HG03469 (cell line): ENCODE data around the gene TYMP.
"Not testable (repeated sequence)": the region's sequence is repeated elsewhere in the genome, so short reads cannot be mapped to it uniquely, and the experiment has no call there.

ENCODE experiments used
- ATAC-seq: cut with Tn5 transposase; IDR thresholded peaks from one replicate; pipeline ENCODE4 v1.9.1; 2021; ENCODE audit warnings: mild to moderate bottlenecking, moderate library complexity, moderate number of reproducible peaks; ENCODE audit not compliant: unreplicated experiment

Gene TYMP

GRCh38 chr22:50525104-50525857 lies 4.5 kb downstream of the TYMP start, which contains the start of gene SCO2:
TSS of gene SCO2 (minus strand) at chr22:50525598. CDS start at chr22:50524411, 1,187 bp downstream.
- peak; percentile 30 for ATAC-seq

GRCh38 chr22:50524676-50525103 lies 5.1 kb downstream of the TYMP start:
- no peak for ATAC-seq

GRCh38 chr22:50523806-50524675 lies 5.8 kb downstream of the TYMP start:
- no peak for ATAC-seq

- ATAC-seq = no peak
These were observed 6.4 kb downstream of the TYMP start for GRCh38 chr22:50523458-50523805.

GRCh38 chr22:50522806-50523438 lies 6.9 kb downstream of the TYMP start:
- no peak for ATAC-seq

GRCh38 chr22:50522208-50522805 lies 7.5 kb downstream of the TYMP start:
- no peak for ATAC-seq

- ATAC-seq = no peak
These were observed 8.1 kb downstream of the TYMP start for GRCh38 chr22:50521710-50522109.

- ATAC-seq = no peak
These were observed 8.9 kb downstream of the TYMP start for GRCh38 chr22:50520826-50521453.

- ATAC-seq = not testable (repeated sequence)
These were observed 9.6 kb downstream of the TYMP start for GRCh38 chr22:50520184-50520583.

GRCh38 chr22:50519151-50519550 lies 10.7 kb downstream of the TYMP start:
- no peak for ATAC-seq

- no peak for ATAC-seq
These were observed 11.2 kb downstream of the TYMP start for GRCh38 chr22:50518606-50519005.

GRCh38 chr22:50517495-50518260 lies 12.1 kb downstream of the TYMP start:
- ATAC-seq = no peak

GRCh38 chr22:50516891-50517290 lies 12.9 kb downstream of the TYMP start:
- ATAC-seq = no peak

- no peak for ATAC-seq
These were observed 13.7 kb downstream of the TYMP start for GRCh38 chr22:50516068-50516467.

GRCh38 chr22:50513175-50513574 lies 16.6 kb downstream of the TYMP start:
- no peak for ATAC-seq

GRCh38 chr22:50508897-50509296 lies 20.9 kb downstream of the TYMP start:
- no peak for ATAC-seq

- ATAC-seq = peak; percentile 43
These were observed 21.6 kb downstream of the TYMP start, which contains the start of gene NCAPH2 for GRCh38 chr22:50507991-50508884. TSS of gene NCAPH2 (plus strand) at chr22:50508224. CDS start at chr22:50508338, 114 bp downstream.

GRCh38 chr22:50507421-50507990 lies 22.3 kb downstream of the TYMP start, which contains the start of gene LMF2:
TSS of gene LMF2 (minus strand) at chr22:50507702. CDS start at chr22:50507675, 27 bp downstream.
- no peak for ATAC-seq
